Heart left ventricle (tissue), 16 donors: ENCODE measurements around the gene ADAMTS7. TPM values are rescaled to one million over a fixed set of nuclear protein-coding genes. Genes with fewer than 3 reads are reported as not detected.
"Not testable (repeated sequence)": the region's sequence is repeated elsewhere in the genome, so short reads cannot be mapped to it uniquely, and the experiment has no call there.

Source experiments
- ATAC-seq, 4 donors: fragments of 200-7000 bp; cut with Tn5 transposase; one replicate each; pipeline ENCODE4 v1.9.1; 2020 to 2022; ENCODE audit warnings: moderate library complexity in 4 of 4, mild to moderate bottlenecking in 3 of 4, moderate number of reproducible peaks in 1 of 4
- DNase-seq, 5 donors: peaks; one replicate each; pipeline ENCODE4 v3.0.0-alpha.2; 2020
- H3K27ac ChIP-seq, 12 donors: fragments of 200-600 bp; sonication (generic) in 4 of 12; one replicate each; pipeline versions ENCODE4 v1.5.0 to v1.8.0; 2016 to 2022; ENCODE audit warnings: mild to moderate bottlenecking in 2 of 12
- H3K27me3 ChIP-seq, 9 donors: fragments of 200-600 bp; sonication (generic) in 2 of 9; one replicate each; pipeline versions ENCODE4 v1.5.1 to v1.8.0; 2016 to 2022; ENCODE audit warnings: mild to moderate bottlenecking in 3 of 9
- H3K36me3 ChIP-seq, 9 donors: fragments of 200-600 bp; sonication (generic) in 2 of 9; one replicate each; pipeline versions ENCODE4 v1.5.0 to v1.8.0; 2018 to 2022; ENCODE audit warnings: mild to moderate bottlenecking in 2 of 9
- H3K4me1 ChIP-seq, 12 donors: fragments of 200-600 bp; sonication (generic) in 4 of 12; one replicate each; pipeline versions ENCODE4 v1.5.0 to v1.8.0; 2016 to 2022; ENCODE audit warnings: mild to moderate bottlenecking in 3 of 12
- H3K4me3 ChIP-seq, 12 donors: fragments of 200-600 bp; sonication (generic) in 4 of 12; one replicate each; pipeline versions ENCODE4 v1.5.0 to v1.8.0; 2017 to 2022; ENCODE audit warnings: mild to moderate bottlenecking in 9 of 12, moderate library complexity in 4 of 12
- H3K9me3 ChIP-seq, 12 donors: fragments of 200-600 bp; sonication (generic) in 4 of 12; one replicate each; pipeline versions ENCODE4 v1.5.0 to v1.8.0; 2016 to 2022; ENCODE audit warnings: mild to moderate bottlenecking in 1 of 12
- POLR2A ChIP-seq, 2 donors: fragments of 450-650 bp; IDR thresholded peaks; one replicate each; pipeline ENCODE4 v1.6.1; 2017; ENCODE audit warnings: antibody characterized with exemption in 2 of 2, mild to moderate bottlenecking in 2 of 2, moderate library complexity in 2 of 2
- WGBS, 4 donors: extraction: QIAGEN DNeasy Blood & Tissue Kit in 2 of 4; methylation state at CpG; one replicate each; pipeline versions ENCODE4 v1.1.5 to v1.1.7; 2013 to 2018; 5-methylcytosine and 5-hydroxymethylcytosine counted together
- intact Hi-C, 10 donors: fragments of 100-400 bp; cut with DNase I; formaldehyde crosslinking; loops; one replicate each; pipeline versions ENCODE4 v1.11.1 to v1.14.2; 2022
- polyA plus RNA-seq, 2 donors: library from polyadenylated mRNA; stranded (reverse); fragments of 200-250 nt; gene quantifications; one replicate each; pipeline ENCODE4 v1.2.3, GENCODE V29; 2013
- total RNA-seq, 9 donors: library from RNA; depleted of rRNA in 2 of 9; stranded (reverse); fragments of >200 nt in 2 of 9; fragmentation: NEBNext Ultra II Directional in 3 of 9; extraction: Animal tissue kit (Norgen Biotek cat#: 25700) in 3 of 9; gene quantifications; one replicate each; pipeline versions ENCODE4 v1.1.0 to v1.2.4, GENCODE V29; 2016 to 2023
- TF ChIP-seq, protein P1 (sequence below), 12 donors: fragments of 200-600 bp; sonication (generic) in 4 of 12; IDR thresholded peaks; one replicate each; pipeline versions ENCODE4 v1.5.0 to v1.8.0; 2018 to 2022; ENCODE audit warnings: antibody characterized with exemption in 12 of 12, mild to moderate bottlenecking in 5 of 12
- donor health status: ischemic (EF 13 %, LVEDD 7.1; RV severe dilation, severe dysfunction).
- donor health status: healthy with polysubstance abuse.
- donor health status: DM: no; HTN: yes; CAD: no.
- donor health status: DM: no; HTN: no; CAD: no.
- donor health status: ischemic (EF 25% LVEDD 6.9; RV normal size, moderate dysfunction).
- donor health status: ischemic (EF 25% LVEDD 5.7; RV mildly dilated, moderate dysfunction).
- donor health status: healthy.
- donor health status: DM: yes; HTN: yes; CAD: no.
- donor health status: ischemic (EF 35%, LVEDD 5.7; RV mildly dilated, moderate dysfunction).
- donor health status: nonischemic (EF 11% LVEDD 7.7; RV severe dilation, severe dysfunction).
- donor health status: DM: yes; HTN: yes; CAD: no.
- donor health status: PGD.
- donor health status: ischemic (EF 29% LVEDD 5.4; RV normal size, mild dysfunction).
- donor health status: nonischemic (EF 23%, LVEDD 6.1; RV moderate dilation, normal function).

ADAMTS7 gene
- total and polyA plus RNA-seq, 11 donors: 5.0 to 29.9 (median 13.9) TPM

DNA sequence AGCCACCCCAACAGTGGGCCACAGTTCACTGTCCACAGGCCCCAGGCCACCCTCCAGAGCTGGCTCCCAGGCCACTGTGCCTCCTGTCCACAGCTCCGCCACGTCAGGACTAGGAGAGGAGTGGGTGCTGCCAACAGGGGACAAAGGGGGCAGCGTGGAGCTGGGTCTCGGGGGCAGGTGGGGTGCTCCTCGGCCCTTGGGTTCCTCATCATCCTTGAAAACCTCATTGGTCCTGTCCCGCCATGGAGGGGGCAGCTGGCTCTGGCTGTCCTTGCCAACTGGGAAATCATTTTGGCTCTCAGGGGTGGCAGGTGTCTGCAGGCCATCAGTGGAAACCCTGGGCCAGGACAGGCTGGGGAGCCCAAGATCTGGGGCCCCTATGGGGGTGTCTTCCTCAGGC lies 45.2 kb downstream of the ADAMTS7 start:
- no peak for ATAC-seq
- H3K4me1 ChIP-seq: peaks cover 4 to 26% (median 12%) of the 10 kb centered on the region in 12 donors
- no peak overlapping the region for H3K27ac ChIP-seq
- H3K36me3 ChIP-seq: peaks cover 0 to 3% (median 0%) of the 10 kb centered on the region in 9 donors
- no peaks in the 10 kb centered on the region for H3K9me3 ChIP-seq
- WGBS, 4 donors: 92 to 96% (median 94%) methylated on average over 4 to 6 of the region's 6 CpGs; no CpG with 5 or more reads in 1 of the 4 donors
- no peak overlapping the region for H3K4me3 ChIP-seq
- peak in 1 of 5 donors; percentile 17 for DNase-seq
- TF ChIP-seq POLR2A (IDR thresholded peaks at IDR 0.05): no peak
- TF ChIP-seq, protein P1, sequence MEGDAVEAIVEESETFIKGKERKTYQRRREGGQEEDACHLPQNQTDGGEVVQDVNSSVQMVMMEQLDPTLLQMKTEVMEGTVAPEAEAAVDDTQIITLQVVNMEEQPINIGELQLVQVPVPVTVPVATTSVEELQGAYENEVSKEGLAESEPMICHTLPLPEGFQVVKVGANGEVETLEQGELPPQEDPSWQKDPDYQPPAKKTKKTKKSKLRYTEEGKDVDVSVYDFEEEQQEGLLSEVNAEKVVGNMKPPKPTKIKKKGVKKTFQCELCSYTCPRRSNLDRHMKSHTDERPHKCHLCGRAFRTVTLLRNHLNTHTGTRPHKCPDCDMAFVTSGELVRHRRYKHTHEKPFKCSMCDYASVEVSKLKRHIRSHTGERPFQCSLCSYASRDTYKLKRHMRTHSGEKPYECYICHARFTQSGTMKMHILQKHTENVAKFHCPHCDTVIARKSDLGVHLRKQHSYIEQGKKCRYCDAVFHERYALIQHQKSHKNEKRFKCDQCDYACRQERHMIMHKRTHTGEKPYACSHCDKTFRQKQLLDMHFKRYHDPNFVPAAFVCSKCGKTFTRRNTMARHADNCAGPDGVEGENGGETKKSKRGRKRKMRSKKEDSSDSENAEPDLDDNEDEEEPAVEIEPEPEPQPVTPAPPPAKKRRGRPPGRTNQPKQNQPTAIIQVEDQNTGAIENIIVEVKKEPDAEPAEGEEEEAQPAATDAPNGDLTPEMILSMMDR (IDR thresholded peaks at IDR 0.05): no peak
- no peaks in the 10 kb centered on the region for H3K27me3 ChIP-seq
- intact Hi-C loops: loop anchor here in 3 of 10 donors (5.0 to 10.0 kb wide), 3 partner anchors 36 to 109 kb away; partner anchors contain the start of genes ADAMTS7 (in 1 of the 3) and MORF4L1 (in 1 of the 3)

- peak in 2 of 5 donors; percentile 16 to 20 for DNase-seq
- not testable (repeated sequence) for H3K27me3 ChIP-seq, H3K9me3 ChIP-seq, ATAC-seq, H3K36me3 ChIP-seq, H3K4me3 ChIP-seq, H3K27ac ChIP-seq
- 75 to 90% (median 82%) methylated on average over 13 to 18 of the region's 18 CpGs for WGBS, 4 donors
- intact Hi-C loops: loop anchor here in 3 of 10 donors (5.0 to 10.0 kb wide), 3 partner anchors 37 to 109 kb away; partner anchors contain the start of genes ADAMTS7 (in 1 of the 3) and MORF4L1 (in 1 of the 3)
- H3K4me1 ChIP-seq: peaks cover 6 to 29% (median 15%) of the 10 kb centered on the region in 12 donors
These were observed 46.0 kb downstream of the ADAMTS7 start for GRCh38 chr15:78765154-78765860.

DNA sequence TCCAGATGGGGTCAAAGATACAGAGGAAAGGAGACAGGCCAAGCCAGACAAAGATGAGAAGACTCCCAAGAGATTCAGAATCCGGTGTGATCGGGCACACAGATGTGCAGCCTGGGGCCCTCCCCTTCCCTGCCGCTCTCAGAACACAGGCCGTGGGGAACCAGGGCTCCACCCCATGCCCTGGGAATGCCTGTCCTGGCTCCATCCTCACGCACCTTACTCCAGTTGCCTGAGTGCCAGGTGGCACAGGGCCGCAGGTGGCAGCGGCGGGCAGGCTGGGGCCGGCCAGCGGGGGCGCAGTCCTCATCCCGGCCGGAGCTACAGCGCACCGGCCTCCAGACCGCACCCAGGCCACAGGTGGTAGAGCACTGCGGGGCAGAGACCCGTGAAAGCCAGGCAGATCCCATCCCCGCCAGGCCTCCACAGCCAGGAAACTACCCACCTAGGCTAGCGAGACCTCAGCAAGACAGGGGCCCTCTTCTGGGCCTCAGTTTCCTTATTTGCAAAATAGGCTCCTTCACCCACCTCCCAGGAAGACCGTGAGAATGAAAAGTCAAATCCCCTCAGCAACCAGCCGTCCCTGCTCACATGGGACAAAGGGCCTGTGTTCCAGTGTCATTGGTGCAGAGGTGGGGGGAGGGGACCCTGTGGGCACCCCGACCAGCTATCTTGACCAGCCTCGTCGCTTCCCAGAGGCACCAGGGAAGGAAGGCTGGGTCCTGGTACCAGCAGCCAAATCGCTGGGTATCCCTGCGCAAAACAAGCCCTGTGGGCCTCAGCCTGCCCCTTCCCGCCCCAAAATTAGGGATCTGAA lies 46.7 kb downstream of the ADAMTS7 start:
- not testable (repeated sequence) for H3K27me3 ChIP-seq, H3K9me3 ChIP-seq, ATAC-seq, H3K4me3 ChIP-seq, H3K27ac ChIP-seq, H3K36me3 ChIP-seq
- intact Hi-C loops: loop anchor here in 4 of 10 donors (5.0 to 10.0 kb wide), 5 partner anchors 38 to 110 kb away; partner anchors contain the start of genes ADAMTS7 (in 2 of the 4) and MORF4L1 (in 1 of the 4)
- 83 to 94% (median 90%) methylated on average over 15 to 28 of the region's 28 CpGs for WGBS, 4 donors
- DNase-seq: peak in 2 of 5 donors; percentile 5 to 16
- H3K4me1 ChIP-seq: peaks cover 11 to 37% (median 21%) of the 10 kb centered on the region in 12 donors

GRCh38 chr15:78763796-78764241 lies 47.4 kb downstream of the ADAMTS7 start:
- Histone ChIP-seq H3K4me3 (no peak overlapping the region), H3K27ac (no peak overlapping the region), H3K9me3 (no peaks in the 10 kb centered on the region), H3K36me3 (no peaks in the 10 kb centered on the region), H3K4me1 (peaks cover 16 to 44% (median 28%) of the 10 kb centered on the region in 12 donors), H3K27me3 (no peaks in the 10 kb centered on the region)
- TF ChIP-seq, protein P1 (IDR thresholded peaks at IDR 0.05): no peak
- TF ChIP-seq POLR2A (IDR thresholded peaks at IDR 0.05): no peak
- ATAC-seq (no peak), DNase-seq (peak in 4 of 5 donors; percentile 5 to 61 (median 20))
- intact Hi-C loops: loop anchor here in 3 of 10 donors (5.0 to 10.0 kb wide), 4 partner anchors 43 to 111 kb away; partner anchors contain the start of genes ADAMTS7 (in 2 of the 3) and MORF4L1 (in 1 of the 3)
- 92 to 96% (median 95%) methylated on average over 23 to 26 of the region's 26 CpGs for WGBS, 4 donors
